GM12873 (cell line): ENCODE measurements around the gene HOXB1.

Experiments
- TF ChIP-seq, protein P1 (sequence below): IDR thresholded peaks from 2 replicates; pipeline ENCODE4 v1.5.1; 2012; ENCODE audit warnings: low read depth, mild to moderate bottlenecking, moderate library complexity, low read length, control low read depth; ENCODE audit not compliant: insufficient read depth; ENCODE audit errors: missing control alignments

HOXB1 gene

GRCh38 chr17:48551214-48551555 lies 20.4 kb upstream of the HOXB1 start:
- TF ChIP-seq, protein P1, sequence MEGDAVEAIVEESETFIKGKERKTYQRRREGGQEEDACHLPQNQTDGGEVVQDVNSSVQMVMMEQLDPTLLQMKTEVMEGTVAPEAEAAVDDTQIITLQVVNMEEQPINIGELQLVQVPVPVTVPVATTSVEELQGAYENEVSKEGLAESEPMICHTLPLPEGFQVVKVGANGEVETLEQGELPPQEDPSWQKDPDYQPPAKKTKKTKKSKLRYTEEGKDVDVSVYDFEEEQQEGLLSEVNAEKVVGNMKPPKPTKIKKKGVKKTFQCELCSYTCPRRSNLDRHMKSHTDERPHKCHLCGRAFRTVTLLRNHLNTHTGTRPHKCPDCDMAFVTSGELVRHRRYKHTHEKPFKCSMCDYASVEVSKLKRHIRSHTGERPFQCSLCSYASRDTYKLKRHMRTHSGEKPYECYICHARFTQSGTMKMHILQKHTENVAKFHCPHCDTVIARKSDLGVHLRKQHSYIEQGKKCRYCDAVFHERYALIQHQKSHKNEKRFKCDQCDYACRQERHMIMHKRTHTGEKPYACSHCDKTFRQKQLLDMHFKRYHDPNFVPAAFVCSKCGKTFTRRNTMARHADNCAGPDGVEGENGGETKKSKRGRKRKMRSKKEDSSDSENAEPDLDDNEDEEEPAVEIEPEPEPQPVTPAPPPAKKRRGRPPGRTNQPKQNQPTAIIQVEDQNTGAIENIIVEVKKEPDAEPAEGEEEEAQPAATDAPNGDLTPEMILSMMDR: no peak

- TF ChIP-seq, protein P1: no peak
Measured at GRCh38 chr17:48550502-48551213, 19.8 kb upstream of the HOXB1 start.

DNA sequence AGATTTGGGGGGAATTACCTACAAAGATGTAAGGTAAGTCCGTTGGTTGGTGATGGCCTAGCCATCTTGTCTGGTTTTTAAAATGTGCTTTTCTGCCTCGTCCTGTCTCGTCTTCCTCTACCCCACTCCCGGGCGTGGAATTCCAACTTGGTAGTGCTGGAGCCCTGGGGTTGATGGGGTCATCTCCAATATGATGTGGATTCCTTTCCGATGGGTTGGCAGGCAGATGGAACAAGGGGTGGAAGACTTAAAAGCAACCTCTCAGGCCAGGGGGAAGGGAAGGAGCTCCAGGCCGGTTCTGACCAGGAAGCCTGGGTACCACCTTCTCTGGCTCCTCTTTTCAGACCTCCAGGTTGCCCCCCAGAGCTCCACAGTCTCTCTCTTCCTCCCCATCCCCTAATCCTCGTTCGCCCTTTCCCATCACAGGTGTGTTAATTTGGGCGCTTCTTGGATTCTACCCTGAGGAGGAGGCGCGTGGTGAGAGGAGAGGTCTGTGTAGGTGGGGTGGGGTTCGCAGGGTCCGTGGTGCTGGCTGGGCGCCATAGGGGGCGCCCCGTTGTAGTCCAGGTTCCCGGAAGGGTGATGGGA lies 19.2 kb upstream of the HOXB1 start:
- TF ChIP-seq, protein P1: no peak

DNA sequence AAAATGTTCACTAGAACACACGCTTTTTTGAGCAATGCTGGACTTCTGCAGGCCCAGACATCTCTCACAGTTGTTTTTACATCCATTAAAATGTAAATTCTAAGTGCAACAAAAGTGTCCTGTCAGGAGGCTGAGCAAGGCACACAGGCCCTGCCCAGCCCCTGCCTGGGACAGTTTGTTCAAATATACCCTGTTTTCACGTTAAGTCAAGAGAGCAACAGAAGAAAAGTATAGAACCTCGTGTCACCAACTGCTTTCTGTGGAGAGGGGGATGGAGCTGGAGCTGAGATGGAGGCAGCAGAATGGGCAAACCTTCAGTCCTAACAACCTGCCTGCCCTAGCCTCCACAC lies 18.4 kb upstream of the HOXB1 start:
- TF ChIP-seq, protein P1: no peak

- TF ChIP-seq, protein P1: no peak
Measured at GRCh38 chr17:48548523-48549280, 17.9 kb upstream of the HOXB1 start.

DNA sequence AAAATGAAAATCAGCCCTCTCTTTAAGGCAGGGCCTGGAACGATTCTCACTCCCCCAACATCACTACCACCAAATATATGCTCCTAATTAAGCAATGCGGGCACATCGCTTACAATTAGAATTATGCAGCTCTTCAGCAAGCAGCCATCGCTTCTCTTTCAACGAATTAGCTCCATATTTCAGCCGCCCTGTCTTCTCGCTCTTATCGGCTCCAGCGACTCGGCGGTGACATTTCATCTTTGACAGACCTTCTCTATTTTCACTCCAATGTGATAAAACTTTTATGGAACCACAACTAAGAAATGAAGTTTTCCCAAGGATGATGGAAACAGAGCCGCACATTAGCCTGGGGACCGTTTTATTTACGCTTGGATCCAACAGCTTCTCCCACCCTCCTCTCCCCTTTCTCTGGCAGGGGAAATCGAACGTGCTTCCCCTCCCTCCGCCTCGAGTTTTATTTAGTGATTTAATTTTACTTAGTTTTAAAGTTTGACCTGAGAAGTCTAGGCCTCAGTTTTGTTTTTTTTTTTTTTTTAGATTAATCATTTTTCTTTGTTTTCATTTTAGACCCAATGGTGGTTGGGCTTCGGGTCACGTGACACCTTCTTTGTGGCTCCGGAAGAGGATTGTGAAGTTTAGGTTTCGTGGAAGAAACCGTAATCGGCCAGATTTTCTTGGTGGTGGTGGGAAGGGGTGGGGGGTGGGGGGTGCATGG lies 17.2 kb upstream of the HOXB1 start:
- TF ChIP-seq, protein P1: no peak

DNA sequence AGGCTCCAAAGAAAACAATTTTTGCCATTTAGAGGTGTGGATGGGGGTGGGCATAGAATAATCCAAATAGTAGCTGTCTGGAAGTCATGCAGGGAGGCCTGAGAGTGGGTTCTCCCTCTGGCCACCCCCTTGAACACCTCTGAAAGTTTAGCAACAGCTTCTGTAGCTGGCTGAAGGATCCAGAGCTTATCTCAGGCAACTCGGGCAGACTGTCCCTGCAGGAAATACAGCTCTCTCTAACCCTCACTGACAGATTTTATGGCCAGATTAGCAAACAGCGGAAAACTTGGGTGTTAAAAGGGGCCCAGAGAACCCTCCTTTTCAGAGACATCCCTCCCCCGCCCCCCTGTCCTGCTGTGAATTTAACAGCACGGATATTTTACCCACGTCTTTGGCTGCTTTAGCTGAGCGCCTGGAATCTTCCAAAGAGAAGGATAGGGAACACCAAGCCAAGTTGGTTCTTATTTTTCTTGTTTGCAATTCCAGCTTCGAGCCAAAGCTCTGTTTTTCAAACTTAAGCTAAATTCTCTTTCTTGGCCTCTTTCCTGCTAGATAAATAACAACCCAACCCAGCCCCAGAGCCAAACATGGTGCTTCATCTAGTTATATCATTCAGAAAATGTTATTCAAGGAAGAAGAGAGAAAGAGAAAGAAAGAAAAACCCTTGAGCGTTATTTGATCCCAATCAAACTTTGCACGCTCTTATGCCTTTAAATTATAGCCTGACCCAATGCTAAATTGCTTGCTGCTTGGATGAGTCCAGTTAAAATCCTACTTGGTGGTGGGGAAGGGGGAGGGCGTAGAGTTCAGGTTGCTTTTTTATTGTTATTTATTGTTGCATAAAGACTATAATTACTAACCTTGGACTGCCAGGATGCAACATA lies 16.4 kb upstream of the HOXB1 start:
- TF ChIP-seq, protein P1: no peak
